NCI-H82 treated with DMSO at 0.1 percent for 48 hours (cell line): ENCODE results near the gene TMEM131L.
A peak's percentile ranks its signal among the peaks of the same experiment; 100 is the strongest.
"Not testable (repeated sequence)": the region's sequence is repeated elsewhere in the genome, so short reads cannot be mapped to it uniquely, and the experiment has no call there.

Experiments
- DNase-seq: peaks from one replicate; lab custom pipeline; 2025; ENCODE audit not compliant: unreplicated experiment; lab: John Stamatoyannopoulos, UW

Gene TMEM131L

DNA sequence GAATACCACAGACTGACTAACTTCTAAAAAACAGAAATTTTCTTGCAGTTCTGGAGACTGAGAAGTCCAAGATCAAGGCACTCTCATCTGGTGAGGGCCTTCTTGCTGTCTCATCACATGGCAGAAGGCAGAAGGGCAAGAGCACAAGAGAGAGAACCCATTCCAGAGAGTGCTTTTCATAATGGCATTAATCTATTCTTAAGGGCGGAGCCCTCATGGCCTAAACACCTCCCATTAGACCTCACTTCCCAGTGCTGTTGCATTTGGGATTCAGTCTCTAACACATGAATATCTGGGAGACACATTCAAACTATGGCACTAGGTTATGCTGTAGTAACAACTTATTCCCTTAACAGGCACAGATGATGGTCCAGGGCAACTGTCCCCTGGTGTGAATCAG is 180.8 kb downstream of the TMEM131L start:
- no peak for DNase-seq

DNA sequence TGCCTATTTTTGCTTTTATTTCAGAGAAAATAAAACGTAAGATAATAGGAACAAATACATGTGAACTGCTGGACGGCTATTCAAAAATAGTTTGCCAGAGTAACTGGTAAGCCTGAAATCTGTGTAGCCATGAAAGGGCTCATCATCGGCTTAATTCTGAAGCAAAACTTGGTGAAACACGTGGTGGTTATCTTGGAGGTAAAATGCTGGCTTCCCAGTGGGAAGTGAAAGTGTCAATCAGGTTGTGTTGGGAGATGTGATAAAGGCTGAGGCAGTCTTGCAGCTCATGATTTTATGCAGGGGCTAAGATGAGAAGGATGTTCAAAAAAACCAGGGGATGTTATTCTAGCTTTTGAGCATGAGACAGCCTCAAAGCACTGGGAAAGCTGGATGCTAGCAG is 181.8 kb downstream of the TMEM131L start:
- DNase-seq = no peak

DNA sequence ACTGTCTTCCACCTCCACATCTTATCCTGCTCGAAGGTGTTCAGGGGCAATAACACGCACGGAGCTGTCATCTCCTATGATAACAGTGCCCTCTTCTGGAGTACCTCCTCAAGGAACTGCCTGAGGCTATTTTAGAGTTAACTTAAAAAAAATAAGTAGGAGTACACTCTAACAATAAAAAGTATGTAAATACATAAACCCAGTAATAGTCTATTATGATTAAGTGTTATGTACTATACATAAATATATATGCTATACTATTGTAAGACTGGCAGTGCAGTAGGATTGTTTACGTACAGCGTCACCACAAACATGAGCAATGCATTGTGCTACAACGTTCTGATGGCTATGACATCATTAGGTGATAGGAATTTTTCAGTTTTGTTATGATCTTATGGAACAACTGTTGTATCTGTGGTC is 183.4 kb downstream of the TMEM131L start:
- peak; percentile 3 for DNase-seq

DNA sequence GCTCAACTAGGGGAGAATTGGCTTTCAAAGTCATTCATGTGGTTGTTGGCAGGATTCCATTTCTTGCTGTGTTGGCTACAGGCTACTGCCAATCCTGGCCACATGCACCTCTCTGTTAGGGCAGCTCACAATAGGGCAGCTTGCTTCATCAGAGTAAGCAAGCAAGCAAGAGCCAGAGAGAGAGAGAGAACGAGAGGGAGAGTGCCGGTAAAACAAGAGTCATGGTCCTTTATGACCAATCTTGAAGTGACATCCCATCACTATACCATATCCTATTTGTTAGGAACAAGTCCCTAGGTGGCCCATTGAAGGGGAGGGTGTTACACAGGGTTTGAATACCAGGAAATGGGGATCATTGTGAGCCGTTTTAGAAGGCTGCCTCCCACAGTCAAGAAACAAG is 185.0 kb downstream of the TMEM131L start:
- no peak for DNase-seq

DNA sequence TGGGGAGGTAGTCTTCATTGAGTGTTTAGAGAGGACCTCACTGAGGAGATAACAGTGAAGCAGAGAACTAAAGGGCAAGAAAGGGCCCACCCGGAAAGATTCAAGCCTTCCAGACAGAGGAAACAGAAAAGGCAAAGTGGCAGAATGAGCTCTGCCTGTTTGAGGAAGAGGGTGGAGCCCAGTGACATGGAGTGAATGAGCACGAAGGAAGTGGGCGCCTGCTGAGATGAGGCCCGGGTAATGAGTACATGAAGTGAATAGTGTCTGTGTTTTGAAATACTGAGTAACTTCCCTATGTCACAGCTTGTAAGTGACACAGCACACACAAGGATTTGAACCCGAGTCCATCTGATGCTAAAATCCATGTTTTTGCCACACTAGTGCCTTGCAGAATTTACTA is 185.4 kb downstream of the TMEM131L start:
- no peak for DNase-seq

DNA sequence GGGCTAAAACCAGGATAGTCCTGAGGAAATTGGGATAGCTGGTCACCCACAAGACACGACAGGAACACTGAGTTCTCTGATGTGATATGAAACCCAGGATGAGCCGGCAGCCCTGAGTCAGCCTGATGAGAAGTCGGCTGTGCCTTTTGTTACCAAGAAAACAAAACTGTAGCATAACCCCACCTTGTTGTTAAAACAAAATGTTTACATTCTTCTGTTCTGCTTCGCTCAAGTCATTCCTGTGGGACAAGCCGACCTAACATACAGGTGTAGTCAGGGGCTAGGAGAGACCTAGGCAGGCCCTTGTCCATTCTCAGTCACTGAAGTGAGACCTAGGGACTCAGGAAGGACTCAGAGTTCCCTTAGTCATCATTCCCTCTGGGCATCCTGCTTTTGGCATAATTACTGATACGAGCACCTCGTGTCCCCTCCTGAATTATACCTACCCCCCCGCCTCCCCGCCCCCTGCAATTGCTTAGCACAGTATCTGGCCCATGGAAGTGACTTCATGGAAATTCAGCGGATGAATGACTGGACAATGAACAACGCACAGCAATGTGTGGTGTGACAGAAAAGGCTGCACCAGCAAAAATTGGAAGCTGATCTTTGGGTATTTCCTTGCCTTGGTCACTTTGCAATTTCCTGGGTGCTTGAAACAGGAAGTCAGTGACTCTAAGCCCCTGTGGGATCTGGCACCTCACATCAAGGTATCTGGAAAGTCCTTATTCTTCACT is 186.1 kb downstream of the TMEM131L start:
- DNase-seq = no peak

DNA sequence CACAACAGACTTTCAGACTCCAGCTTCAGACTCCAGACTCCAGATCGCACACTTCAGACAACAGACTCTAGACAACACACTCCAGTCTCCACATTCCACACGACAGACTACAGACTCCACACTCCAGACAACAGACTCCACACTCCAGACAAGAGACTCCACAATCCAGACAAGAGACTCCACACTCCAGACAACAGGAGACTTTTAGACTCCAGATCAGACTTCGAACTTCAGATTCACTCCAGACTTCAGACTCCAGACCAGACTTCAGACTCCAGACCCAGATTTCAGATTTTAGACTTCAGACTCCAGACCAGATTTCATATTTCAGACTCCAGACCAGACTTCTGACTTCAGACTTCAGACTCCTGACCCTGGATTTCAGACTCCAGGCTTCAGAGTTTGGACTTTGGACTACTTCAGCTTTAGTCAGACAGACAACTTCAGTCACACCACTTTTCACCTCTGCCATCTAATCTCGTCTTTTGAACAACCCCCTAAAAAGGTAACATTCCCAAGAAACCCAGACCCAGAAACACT is 188.9 kb downstream of the TMEM131L start:
- no peak for DNase-seq

DNA sequence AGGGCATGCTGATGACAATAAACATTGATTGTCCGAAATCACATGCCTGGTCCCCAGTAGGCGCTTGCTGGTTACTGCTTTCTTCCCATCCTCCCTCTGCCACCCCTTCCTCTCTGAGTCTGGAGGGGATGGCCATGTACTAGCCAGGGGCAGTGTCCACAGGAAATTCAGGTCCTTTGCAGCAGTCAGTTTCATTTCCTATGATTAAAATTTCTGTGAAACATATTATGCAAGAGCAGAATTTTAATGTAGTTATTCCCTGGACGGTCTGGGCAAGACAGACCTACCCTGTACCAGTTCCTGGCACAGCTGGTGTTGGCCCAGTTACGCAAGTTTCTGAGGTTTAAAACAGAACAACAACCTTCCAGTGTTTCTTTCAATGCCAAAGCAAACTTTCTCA is 189.8 kb downstream of the TMEM131L start:
- no peak for DNase-seq

DNA sequence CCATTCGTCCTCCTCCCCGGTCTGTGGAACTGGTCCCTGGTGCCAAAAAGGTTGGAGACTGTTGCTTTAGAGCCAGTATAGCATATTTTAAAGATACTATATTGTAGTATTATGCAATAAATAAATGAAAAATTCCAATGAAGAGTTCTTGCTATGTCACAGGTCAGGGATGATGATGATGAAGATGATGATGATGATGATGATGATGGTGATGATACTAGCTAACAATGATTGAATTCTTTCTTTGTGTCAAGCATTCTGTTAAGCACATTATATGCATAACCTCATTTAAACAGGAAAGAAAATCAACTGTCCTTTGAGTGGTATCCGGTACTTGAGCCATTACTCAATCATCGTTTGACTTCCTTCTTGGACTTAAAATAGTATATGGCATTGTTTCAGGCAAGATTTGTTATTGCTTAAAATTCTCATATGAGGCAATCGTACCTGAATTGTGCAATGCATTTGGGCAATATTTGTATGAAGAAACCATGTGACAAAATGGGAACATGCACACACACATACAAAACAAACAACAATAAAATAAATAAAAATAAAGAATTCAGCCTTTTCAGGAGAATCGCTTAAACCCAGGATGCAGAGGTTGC is 195.2 kb downstream of the TMEM131L start:
- DNase-seq = no peak

DNA sequence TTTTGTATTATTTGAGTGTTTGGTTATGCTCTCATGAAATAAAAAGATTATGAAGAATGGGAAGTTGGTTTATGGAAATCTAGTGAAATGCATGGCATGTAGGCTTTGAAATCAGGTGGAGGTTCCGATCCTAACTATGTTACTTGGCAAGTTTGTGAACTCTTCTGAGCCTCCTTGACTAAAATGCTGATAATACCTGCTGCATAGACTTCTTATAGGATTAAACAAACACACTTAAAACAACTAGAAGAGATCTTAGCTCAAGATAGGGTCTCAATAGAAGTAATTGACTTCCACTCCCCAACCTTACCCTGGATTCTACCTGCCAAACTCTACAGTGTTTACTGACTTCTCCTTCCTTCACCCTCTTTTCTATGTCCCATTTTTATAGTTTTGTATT is 195.7 kb downstream of the TMEM131L start:
- no peak for DNase-seq

DNA sequence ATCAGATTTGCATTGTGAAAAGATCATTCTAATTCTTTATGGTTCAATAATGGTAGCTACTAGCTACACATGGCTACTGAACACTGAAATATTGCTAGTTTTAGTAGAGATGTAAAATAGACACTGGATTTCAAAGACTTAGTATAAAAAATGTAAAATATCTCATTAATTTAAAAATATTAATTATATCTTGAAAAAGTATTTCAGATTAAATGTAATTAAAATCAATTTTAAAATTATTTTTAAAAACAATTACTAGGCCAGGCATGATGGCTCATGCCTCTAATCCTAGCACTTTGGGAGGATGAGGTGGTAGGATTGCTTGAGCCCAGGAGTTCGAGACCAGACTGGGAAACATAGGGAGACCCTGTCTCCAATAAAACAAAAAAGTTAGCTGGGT is 197.5 kb downstream of the TMEM131L start:
- DNase-seq = no peak

DNA sequence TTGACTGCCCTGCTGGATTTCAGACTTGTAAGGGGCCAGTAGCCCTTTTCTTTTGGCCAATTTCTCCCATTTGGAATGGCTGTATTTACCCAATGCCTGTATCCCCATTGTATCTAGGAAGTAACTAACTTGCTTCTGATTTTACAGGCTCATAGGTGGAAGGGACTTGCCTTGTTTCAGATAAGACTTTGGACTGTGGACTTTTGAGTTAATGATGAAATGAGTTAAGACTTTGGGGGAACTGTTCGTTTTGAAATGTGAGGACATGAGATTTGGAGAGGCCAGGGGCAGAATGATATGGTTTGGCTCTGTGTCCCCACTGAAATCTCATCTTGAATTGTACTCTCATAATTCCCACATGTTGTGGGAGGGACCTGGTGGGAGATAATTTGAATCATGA is 200.3 kb downstream of the TMEM131L start:
- not testable (repeated sequence) for DNase-seq

DNA sequence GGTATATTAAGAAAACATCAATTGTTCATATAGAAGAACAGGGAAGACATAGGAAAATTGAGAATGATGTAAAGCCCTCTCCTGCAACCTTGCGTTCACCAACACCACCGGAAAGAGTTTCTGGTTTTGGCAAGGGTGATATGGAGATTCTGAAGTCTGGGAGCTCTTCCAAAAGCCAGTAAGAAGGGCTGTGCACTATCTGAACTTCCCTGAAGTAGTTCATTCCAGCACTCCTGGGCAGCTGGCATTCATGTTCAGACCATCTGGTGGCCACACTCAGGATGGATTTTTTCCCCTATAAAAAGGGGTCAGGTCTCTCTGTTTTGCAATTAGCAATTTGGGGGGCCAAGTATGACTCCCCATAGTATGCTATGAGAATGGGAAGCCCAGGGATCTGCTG is 202.5 kb downstream of the TMEM131L start:
- DNase-seq = no peak

DNA sequence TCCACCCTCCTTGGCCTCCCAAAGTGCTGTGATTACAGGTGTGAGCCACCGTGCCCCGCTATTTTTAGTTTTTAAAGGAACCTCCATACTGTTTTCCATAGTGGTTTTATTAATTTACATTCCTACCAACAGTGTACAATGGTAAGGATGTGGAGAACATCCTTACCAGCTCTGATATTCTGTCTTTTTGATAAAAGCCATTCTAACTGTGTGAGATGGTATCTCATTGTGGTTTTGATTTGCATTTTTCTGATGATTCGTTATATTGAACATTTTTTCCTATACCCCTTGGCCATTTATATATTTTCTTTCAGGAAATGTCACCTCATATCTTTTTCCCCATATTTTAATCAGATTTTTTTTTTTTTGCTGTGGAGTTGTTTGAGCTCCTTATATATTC is 203.7 kb downstream of the TMEM131L start:
- no peak for DNase-seq

DNA sequence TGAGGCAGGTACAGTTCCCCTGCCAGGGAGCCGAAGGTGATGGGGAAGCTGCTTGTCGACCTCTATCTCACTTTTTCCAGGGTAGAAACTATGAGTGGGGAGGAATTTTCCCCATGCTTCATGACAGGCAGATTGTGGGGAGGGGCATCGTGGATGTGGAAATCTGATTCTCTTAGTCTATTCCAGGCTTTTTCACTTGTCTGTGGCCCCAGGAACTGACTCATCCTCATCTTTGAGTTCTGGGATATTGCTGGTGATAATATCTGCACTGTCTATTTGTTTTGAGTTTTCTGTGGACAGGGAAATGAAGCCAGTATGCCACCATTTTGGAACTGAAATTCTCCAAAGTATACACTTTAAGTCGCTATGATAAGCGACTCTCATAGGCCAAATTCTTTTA is 210.3 kb downstream of the TMEM131L start:
- no peak for DNase-seq

DNA sequence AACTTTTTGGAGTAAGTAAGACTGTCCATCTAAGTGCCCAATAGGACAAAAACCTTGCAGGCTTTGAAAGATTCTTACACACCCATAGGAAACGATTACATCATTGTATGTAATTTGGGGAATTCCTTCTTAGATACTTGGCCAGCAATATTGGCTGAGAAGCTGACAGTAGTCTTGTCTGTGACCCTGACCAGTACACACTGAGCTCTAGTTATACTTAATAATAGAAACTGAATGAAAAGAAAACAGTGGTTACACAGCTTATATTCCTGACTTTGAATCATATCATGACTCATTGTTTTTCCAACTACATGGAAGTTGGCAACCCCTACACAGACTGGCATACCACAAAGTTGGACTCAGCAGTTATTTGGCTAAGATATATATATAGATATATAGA is 210.8 kb downstream of the TMEM131L start:
- no peak for DNase-seq

DNA sequence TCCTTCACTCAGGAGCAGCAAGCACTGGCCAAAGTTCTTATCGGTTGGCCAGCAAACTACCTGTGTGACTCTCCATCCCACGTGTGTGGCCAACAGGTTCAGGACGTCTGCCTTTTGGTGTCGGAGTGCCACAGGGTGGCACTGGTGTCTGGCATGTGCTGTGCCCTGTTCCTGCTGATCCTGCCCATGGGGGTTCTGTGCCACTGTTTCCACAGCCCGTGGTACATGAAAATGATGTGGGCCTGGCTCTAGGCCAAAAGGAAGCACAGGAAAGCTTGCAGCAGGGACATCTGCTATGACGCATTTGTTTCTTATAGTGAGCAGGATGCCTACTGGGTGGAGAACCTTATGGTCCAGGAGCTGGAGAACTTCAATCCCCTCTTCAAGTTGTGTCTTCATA is 213.3 kb downstream of the TMEM131L start:
- no peak for DNase-seq

DNA sequence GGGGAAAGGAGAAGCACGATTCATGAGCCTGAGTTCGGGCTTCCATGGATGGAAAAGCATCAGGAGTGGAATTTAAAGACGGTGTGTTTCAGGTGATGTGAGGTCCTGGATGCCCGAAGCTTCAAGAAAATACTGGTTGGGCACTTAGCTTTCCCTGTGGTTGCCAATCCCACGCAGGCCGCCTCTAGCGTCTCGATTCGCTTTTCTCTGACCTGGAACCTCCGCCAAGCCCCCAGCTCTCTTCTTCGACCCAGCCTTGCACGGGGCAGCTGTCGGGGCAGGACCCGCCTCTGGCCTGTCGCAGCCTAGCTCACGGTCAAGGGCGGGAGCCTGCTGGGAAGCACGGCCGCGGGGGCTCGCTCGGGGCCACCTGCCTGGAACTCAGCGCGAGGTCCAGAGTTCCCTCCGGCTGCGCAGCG is 217.6 kb downstream of the TMEM131L start:
- DNase-seq = no peak

DNA sequence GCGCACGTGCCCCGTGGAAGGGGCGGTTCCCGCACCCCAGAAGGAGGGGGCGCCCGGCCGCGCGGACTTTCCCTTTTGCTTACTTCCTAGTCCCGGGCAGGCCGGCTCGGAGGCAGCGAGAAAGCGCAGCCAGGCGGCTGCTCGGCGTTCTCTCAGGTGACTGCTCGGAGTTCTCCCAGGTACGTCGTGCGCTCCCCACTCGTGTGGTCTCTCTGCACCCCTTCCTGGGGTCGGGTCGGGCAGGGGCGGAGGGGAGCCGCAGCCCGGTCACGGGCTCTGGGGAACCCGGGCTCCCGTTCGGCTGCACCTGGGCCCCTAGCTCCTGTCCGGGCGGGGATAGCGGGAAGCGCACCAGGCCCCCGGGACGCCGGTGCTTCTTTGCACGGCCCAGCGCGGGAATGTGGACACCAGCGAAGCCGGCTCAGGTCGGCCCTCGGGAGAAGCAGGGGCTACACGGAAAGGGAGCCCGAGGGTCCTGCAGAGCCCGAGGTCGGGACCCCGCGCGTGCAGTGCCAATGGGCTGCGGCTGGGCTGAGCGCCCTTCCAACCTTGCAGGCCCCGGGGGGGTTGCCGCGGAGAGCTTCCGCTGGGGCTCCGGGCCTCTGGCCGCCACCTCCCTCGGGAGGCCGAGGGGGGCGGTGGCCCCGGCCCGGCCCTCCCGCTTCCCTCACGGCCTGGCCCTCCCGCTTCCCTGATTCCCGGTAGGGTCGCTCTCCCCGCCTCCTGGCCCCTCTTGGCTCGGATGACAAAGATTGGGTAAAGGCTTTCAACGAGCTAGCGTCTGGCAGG is 218.2 kb downstream of the TMEM131L start, which contains the start of gene TLR2:
TLR2 (plus strand) TSS at position 99 of the 789 bp plus-strand sequence. CDS start 18,628 bp downstream, outside the sequence.
- no peak for DNase-seq

DNA sequence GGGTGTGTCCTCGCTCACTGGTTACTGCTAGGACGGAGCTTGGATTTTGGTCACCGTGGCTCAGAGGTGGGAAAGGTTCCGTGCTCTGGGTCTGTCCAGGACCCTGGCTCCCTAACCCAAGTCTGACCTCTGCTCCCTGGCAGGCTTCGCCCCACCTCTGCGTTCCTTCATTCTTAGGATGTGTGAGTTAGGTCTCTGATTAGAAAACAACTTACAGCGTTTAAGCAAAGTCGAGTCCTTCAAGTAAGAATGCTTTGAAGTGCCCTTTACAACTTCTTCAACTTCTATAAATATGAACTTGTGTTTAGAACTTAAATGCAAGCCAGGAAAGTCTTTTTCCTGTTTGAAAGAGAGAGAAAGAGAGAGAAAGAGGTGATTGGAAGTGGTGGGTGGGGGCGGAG is 218.8 kb downstream of the TMEM131L start:
- DNase-seq = no peak
